Stimulated activated CD8-positive, alpha-beta memory T cell treated with anti-CD3 and anti-CD28 coated beads, Interleukin-4, amount 100 ng/mL, for 48 hours (primary cell): ENCODE data around the gene GOLGA3.
"Not testable (repeated sequence)": the region's sequence is repeated elsewhere in the genome, so short reads cannot be mapped to it uniquely, and the experiment has no call there.

ENCODE experiments used
- DNase-seq: peaks from one replicate; pipeline ENCODE4 v3.0.0-alpha.2; 2020

GOLGA3 gene

GRCh38 chr12:132847363-132848356, 19.0 kb upstream of the GOLGA3 start:
- no peak for DNase-seq

- DNase-seq: not testable (repeated sequence)
Observed at GRCh38 chr12:132844681-132845080, 16.0 kb upstream of the GOLGA3 start.

DNA sequence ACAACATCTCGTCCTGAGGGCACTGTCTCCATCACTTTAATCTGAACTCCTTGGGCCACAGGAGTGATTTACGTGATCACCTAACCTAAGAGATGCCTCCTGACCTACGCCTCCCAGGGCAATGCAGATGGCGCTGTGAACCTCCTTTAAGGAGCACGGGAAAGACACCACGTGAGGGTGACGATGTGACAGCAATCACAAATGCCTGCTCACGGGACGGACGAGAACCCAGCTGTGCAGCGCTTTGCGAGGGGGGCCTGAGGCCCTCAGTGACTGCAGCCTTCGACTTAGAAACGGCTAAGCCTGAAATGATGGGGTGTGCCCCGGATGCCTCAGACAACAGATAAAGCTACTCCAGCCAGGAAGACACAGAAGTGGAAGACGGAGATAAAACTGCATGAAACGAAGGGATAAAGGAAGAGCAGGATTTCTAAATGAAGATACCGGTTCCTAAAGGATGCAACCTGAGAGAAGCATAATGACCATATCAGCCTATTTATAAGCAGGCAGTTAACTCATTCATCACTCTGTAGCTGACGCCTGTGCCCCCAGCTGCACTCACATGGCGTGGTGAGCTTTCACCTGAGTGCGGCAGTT, 13.9 kb upstream of the GOLGA3 start:
- no peak for DNase-seq

GRCh38 chr12:132841151-132841550, 12.5 kb upstream of the GOLGA3 start:
- DNase-seq: no peak

DNA sequence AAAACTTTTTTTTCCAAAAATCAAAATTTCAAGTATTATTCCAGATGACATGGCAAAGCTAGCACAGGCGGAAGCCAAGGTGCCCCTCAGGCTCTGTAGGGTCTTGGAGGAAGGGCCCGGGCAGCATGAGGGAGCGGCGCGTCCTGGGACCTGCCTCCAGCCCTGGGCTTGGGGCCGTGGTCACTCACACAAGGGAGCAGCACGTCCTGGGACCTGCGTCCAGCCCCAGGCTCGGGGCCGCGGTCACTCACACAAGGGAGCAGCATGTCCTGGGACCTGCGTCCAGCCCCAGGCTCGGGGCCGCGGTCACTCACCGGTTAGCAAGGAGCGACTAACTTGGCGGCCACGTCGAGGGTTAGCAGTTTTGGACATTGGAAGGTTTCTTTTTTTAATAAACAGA, 11.9 kb upstream of the GOLGA3 start:
- no peak for DNase-seq

- no peak for DNase-seq
Observed at GRCh38 chr12:132839558-132840235, 11.0 kb upstream of the GOLGA3 start.

DNA sequence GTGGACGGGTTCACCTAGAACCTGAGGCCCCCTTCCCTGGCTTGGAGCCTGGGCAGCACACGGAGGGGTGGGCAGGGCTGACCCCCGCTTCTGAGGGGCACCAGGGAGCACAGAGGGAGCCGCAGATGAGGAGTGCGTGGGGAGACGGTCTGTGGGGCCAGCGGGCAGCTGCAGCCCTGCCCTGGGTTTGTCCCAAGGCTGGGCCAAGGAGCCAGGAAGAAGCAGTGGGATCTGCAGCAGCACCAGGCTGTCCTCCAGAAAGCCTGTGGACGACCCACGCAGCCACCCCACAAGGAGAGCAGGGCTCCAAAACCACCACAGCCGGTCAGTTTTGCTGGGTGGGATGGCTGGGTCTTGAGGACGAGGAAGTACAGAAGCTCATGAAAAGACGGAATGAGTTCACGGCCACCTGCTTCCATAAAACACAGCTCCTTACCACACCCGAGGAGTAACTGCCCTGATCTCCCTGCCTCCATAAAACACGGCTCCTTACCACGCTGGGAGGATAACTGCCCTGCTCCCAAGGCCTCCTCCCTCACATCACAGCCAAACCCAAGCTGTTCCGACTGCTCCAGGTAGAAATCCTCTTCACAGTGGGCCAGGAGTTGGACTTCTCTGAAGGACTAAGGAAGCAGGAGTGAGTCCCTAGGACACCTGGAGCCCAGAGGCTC, 9.9 kb upstream of the GOLGA3 start:
- no peak for DNase-seq

DNA sequence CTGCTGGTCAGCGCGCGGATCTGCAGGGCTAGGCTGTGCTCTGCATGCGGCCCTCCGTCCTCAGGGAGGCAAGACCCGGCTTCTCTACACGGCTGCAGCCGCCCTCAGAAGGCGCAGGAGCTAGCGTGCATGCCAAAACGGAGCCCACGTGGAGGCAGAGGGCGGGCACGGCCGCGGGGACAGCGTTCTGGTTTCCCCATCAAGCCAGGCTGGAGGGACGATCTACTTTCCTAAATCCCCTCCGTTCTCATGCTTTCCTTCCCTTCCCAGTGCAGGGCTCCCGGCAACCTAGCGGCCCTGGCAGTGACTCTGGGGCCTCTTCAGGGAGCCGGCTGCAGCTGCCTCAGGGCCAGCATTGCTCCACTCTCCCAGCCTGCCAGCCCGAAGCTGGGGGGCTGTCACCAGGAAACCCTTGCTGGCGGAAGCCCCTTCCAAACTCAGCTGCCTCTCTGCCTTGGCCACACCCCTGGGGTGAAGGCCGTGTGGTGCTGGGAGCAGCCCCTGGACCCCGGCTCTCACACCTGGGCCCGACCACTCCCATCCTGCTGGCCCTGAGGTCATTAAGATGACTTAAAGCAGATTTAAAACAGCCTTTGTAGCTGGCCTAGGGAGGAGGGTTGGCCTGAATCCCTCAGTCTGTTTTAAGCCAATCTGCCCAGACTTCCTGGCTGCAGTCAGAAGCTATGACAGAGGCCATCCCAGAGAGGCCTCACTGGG, 9.2 kb upstream of the GOLGA3 start:
- no peak for DNase-seq

DNA sequence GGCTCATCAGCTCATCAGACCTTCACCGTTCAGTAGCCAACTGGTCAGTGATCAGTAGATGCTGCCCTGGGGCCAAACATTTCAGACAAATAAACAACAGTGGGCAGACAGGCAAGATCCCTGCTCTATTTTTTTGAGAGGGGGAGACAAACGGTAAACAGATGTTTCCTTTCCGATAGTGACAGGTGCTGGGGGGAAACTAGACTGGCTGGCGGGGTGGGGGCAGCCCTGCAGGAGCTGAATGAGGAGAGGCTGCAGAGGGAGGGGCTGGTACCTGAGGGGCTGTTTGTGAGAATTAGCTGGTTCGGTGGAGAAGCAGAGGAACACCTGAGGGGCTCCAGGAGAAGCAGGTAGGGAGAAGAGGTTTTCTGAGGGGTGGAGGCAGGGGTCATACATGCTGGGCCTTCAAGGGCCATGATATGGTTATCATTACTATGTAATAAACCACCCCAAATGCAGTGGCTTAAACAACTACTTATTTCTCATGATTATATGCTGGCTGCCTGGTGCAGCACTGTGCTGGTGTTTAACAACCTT, 8.2 kb upstream of the GOLGA3 start:
- DNase-seq: no peak

DNA sequence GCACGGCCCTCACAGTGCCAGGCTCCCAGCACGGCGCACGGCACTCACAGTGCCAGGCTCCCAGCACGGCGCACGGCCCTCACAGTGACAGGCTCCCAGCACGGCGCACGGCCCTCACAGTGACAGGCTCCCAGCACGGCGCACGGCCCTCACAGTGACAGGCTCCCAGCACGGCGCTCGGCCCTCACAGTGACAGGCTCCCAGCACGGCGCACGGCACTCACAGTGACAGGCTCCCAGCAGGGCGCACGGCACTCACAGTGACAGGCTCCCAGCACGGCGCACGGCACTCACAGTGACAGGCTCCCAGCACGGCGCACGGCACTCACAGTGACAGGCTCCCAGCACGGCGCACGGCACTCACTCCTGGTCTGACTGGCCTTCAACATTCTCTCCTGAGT, 7.6 kb upstream of the GOLGA3 start:
- DNase-seq: not testable (repeated sequence)

GRCh38 chr12:132835076-132836025, 6.7 kb upstream of the GOLGA3 start:
- no peak for DNase-seq

GRCh38 chr12:132834181-132834711, 5.6 kb upstream of the GOLGA3 start:
- peak; percentile 47 for DNase-seq

GRCh38 chr12:132833341-132833740, 4.7 kb upstream of the GOLGA3 start:
- no peak for DNase-seq

GRCh38 chr12:132831771-132832170, 3.1 kb upstream of the GOLGA3 start:
- DNase-seq: no peak

- DNase-seq: peak; percentile 55
Observed at GRCh38 chr12:132827763-132828703, 636 bp downstream of the GOLGA3 start.

DNA sequence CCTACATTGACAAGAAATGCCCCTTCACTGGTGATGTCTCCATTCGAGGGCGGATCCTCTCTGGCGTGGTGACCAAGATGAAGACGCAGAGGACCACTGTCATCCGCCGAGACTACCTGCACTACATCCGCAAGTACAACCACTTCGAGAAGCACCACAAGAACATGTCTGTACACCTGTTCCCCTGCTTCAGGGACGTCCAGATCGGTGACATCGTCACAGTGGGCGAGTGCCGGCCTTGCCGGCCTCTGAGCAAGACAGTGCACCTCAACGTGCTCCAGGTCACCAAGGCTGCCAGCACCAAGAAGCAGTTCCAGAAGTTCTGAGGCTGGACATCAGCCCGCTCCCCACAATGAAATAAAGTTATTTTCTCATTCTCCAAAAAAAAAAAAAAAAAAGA, 2.8 kb downstream of the GOLGA3 start:
- DNase-seq: no peak

DNA sequence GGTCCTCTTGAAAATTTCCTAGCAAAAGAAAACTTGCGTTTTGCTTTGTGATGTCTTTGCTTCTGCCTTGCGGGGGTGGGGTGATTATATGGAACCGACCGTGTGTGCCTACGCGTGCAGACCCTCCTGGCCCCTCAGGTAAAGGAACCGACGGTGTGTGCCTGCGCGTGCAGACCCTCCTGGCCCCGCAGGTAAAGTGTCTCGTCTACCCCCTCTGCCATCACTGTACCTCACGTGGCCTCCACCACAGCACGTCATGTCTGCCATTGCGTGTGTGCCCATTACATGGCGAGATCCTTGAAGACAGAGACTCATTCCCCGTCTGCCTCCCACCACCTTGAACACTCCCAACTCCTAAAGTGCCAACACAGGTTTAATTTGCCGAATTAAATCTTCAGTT, 3.6 kb downstream of the GOLGA3 start:
- no peak for DNase-seq

DNA sequence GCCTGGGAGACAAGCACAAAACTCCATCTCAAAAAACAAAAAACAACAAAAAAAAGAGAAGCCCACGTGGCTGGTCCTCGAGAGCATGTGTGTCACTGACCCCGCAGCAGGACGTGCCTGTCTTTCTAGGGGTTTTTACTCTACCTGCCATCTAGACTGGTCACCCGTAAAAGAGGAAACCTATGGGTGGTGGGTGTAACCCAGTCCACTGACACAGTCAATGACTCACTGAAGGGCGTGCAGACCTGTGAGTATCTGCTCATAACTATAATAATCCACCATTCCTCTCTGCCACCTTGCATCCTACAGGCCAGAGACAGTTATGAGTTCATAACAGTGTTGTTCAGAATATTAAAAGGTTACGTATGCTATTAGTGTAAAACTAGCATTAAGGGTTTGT, 4.6 kb downstream of the GOLGA3 start:
- no peak for DNase-seq

GRCh38 chr12:132818562-132818961, 10.1 kb downstream of the GOLGA3 start:
- DNase-seq: no peak
